HepG2 (cell line): ENCODE results near the gene NFIC. TPM values are rescaled to one million over a fixed set of nuclear protein-coding genes. Genes with fewer than 3 reads are reported as not detected.

Experiments used
- ADNP ChIP-seq: sonication (generic); formaldehyde crosslinking; IDR thresholded peaks from 2 replicates; pipeline ENCODE4 v1.4.0; 2020; ENCODE audit warnings: missing genetic modification reagents
- FOXA1 ChIP-seq, 2 experiments: fragments of 450-650 bp in 1 of 2; sonication (generic) in 1 of 2; formaldehyde crosslinking in 1 of 2; IDR thresholded peaks; 2 replicates each; pipeline versions ENCODE4 v1.4.0 to v1.6.1; 2016 to 2020; ENCODE audit warnings: missing genetic modification reagents in 1 of 2
- HNF4A ChIP-seq: sonication (generic); formaldehyde crosslinking; IDR thresholded peaks from 2 replicates; pipeline ENCODE4 v1.4.0; 2020; ENCODE audit warnings: missing genetic modification reagents
- KDM6A ChIP-seq: IDR thresholded peaks from 2 replicates; pipeline ENCODE4 v1.6.1; 2016; ENCODE audit warnings: low read depth
- MEIS2 ChIP-seq: sonication (generic); formaldehyde crosslinking; IDR thresholded peaks from 2 replicates; pipeline ENCODE4 v1.9.0; 2021; ENCODE audit warnings: mild to moderate bottlenecking, missing genetic modification reagents
- MIER3 ChIP-seq: IDR thresholded peaks from 2 replicates; pipeline ENCODE4 v1.6.1; 2016; ENCODE audit warnings: missing compliant biosample characterization, borderline replicate concordance
- MXI1 ChIP-seq: IDR thresholded peaks from 3 replicates; pipeline ENCODE4 v1.6.1; 2012; ENCODE audit warnings: low read depth, low read length, inconsistent platforms, borderline replicate concordance
- NBN ChIP-seq: fragments of 450-650 bp; conservative IDR thresholded peaks from 2 replicates; pipeline ENCODE4 v1.6.1; 2017
- NCOA1 ChIP-seq: sonication (generic); formaldehyde crosslinking; IDR thresholded peaks from 2 replicates; pipeline ENCODE4 v1.9.0; 2021; ENCODE audit warnings: missing genetic modification reagents
- NFIB ChIP-seq: sonication (generic); formaldehyde crosslinking; IDR thresholded peaks from 2 replicates; pipeline ENCODE4 v1.9.0; 2021; ENCODE audit warnings: missing genetic modification reagents, mild to moderate bottlenecking, borderline replicate concordance
- RFX5 ChIP-seq: IDR thresholded peaks from 2 replicates; pipeline ENCODE4 v1.6.1; 2011; ENCODE audit warnings: low read depth, low read length, improper control_type of control experiment
- ZNF251 ChIP-seq: sonication (generic); formaldehyde crosslinking; IDR thresholded peaks from 2 replicates; pipeline ENCODE4 v1.9.0; 2021; ENCODE audit warnings: mild to moderate bottlenecking, missing genetic modification reagents
- ZNF501 ChIP-seq: sonication (generic); formaldehyde crosslinking; IDR thresholded peaks from 2 replicates; pipeline ENCODE4 v1.5.1; 2020; ENCODE audit warnings: mild to moderate bottlenecking, moderate library complexity, missing genetic modification reagents
- ZNF549 ChIP-seq: sonication (generic); formaldehyde crosslinking; IDR thresholded peaks from 2 replicates; pipeline ENCODE4 v1.5.0; 2020; ENCODE audit warnings: missing genetic modification reagents
- ZNF562 ChIP-seq: sonication (generic); formaldehyde crosslinking; IDR thresholded peaks from 2 replicates; pipeline ENCODE4 v1.8.0; 2022; ENCODE audit warnings: missing genetic modification reagents, borderline replicate concordance
- ZNF570 ChIP-seq: sonication (generic); formaldehyde crosslinking; IDR thresholded peaks from 2 replicates; pipeline ENCODE4 v1.4.0; 2020; ENCODE audit warnings: mild to moderate bottlenecking, missing genetic modification reagents, borderline replicate concordance
- ZNF577 ChIP-seq: sonication (generic); formaldehyde crosslinking; IDR thresholded peaks from 2 replicates; pipeline ENCODE4 v1.4.0; 2020; ENCODE audit warnings: mild to moderate bottlenecking, low read depth, missing genetic modification reagents, borderline replicate concordance
- ZNF775 ChIP-seq: sonication (generic); formaldehyde crosslinking; IDR thresholded peaks from 2 replicates; pipeline ENCODE4 v1.4.0; 2020; ENCODE audit warnings: missing genetic modification reagents, mild to moderate bottlenecking, moderate library complexity, borderline replicate concordance
- ZNF776 ChIP-seq: sonication (generic); formaldehyde crosslinking; IDR thresholded peaks from 2 replicates; pipeline ENCODE4 v1.4.0; 2020; ENCODE audit warnings: mild to moderate bottlenecking, missing genetic modification reagents
- ZNF792 ChIP-seq: IDR thresholded peaks from 2 replicates; pipeline ENCODE4 v1.6.1; 2016
- ZNF879 ChIP-seq: sonication (generic); formaldehyde crosslinking; IDR thresholded peaks from 2 replicates; pipeline ENCODE4 v1.8.1; 2023; ENCODE audit warnings: missing genetic modification reagents
- ZSCAN25 ChIP-seq: sonication (generic); formaldehyde crosslinking; IDR thresholded peaks from 2 replicates; pipeline ENCODE4 v1.8.0; 2022; ENCODE audit warnings: mild to moderate bottlenecking, missing genetic modification reagents
- polyA plus RNA-seq, 8 experiments: library from polyadenylated mRNA; depleted of rRNA in 3 of 8; stranded (reverse) in 7 of 8; unstranded in 1 of 8; fragments of >200 nt; fragmentation: Illumina TruSeq in 4 of 8; extraction: Trizol in 4 of 8; gene quantifications; 2 replicates each; pipeline versions ENCODE4 v1.2.1 to v1.2.3, GENCODE V29; 2011 to 2016; ENCODE audit warnings: low read depth in 4 of 8, missing spikeins in 1 of 8, mixed read lengths in 1 of 8; ENCODE audit not compliant: insufficient read depth in 1 of 8
- total RNA-seq, 5 experiments: library from RNA; depleted of rRNA; stranded (reverse); fragments of >200 nt; fragmentation: Illumina TruSeq; extraction: Trizol; gene quantifications; 2 replicates each; pipeline ENCODE4 v1.2.3, GENCODE V29; 2016; ENCODE audit warnings: low read depth in 1 of 5
- TF ChIP-seq, protein P1 (sequence below): sonication (generic); formaldehyde crosslinking; IDR thresholded peaks from 2 replicates; pipeline ENCODE4 v1.9.0; 2021; ENCODE audit warnings: missing genetic modification reagents, mild to moderate bottlenecking, borderline replicate concordance
- TF ChIP-seq, protein P2 (sequence below): sonication (generic); formaldehyde crosslinking; IDR thresholded peaks from 2 replicates; pipeline ENCODE4 v1.8.1; 2023; ENCODE audit warnings: mild to moderate bottlenecking, missing genetic modification reagents
- TF ChIP-seq, protein P3 (sequence below): sonication (generic); formaldehyde crosslinking; IDR thresholded peaks from 2 replicates; pipeline ENCODE4 v1.9.0; 2021; ENCODE audit warnings: missing genetic modification reagents, mild to moderate bottlenecking, borderline replicate concordance
- TF ChIP-seq, protein P4 (sequence below): sonication (generic); formaldehyde crosslinking; IDR thresholded peaks from 2 replicates; pipeline ENCODE4 v1.4.0; 2020; ENCODE audit warnings: low read depth, mild to moderate bottlenecking, missing genetic modification reagents

Gene NFIC
- total and polyA plus RNA-seq, 2 of the 13 experiments (the other 11 are each of a cell fraction or from before 2014, with no cell fraction given): 1.3 to 2.5 TPM

DNA sequence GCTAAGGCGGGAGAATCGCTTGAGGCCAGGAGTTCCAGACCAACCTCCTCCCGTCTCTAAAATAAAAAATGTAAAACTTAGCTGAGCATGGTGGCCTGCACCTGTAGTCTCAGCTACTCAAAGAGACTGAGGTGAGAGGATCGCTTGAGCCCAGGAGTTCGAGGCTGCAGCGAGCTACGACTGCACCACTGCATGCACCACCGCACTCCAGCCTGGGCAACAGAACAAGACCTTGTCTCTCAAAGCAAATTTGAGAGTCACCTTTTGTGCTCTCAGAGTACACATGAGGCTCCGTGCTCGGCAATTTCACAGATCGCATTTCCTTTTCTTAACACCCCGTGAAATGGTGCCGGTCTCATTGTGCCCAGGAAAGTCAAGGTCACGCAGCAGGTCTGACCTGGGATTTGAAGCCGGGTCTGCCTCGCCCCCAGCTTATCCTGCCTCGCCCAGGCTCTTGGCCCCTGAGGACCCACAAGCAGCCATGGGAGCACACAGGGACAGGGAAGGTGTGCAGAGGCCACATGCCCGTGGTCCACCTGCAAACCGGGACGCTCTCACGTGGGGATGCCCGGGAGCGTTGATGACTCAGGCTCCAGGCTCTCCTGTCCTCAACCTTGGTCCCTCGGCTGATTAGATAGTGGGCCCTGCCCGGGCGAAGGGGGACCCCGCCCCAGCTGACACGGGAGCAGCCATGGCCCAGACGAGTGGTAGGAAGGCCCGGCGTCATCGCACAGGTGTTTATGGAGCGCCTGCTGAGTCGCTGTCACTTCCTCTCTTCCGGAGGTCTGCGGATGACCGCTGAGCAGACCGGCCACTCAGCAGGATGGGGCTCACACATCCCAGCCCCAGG lies 115.1 kb downstream of the NFIC start (continued):
- TF ChIP-seq RFX5 (no peak), ZNF577 (CRISPR knock-in tag) (no peak), NCOA1 (CRISPR knock-in tag) (no peak), ZNF792 (CRISPR knock-in tag) (peak; percentile 86), ZNF501 (peak; percentile 82), ZNF251 (CRISPR knock-in tag) (peak; percentile 87; the same call in 1 of the 2 replicates), HNF4A (CRISPR knock-in tag) (0 out of 2 replicates have a peak, but pooled peaks have one; percentile 11), ZNF562 (CRISPR knock-in tag) (no peak), NBN (no peak), ZNF570 (no peak), ZNF776 (peak; percentile 94), MXI1 (peak; percentile 45; the same call in 1 of the 3 replicates), ADNP (no peak), ZSCAN25 (CRISPR knock-in tag) (peak; percentile 38; the same call in 1 of the 2 replicates), MEIS2 (CRISPR knock-in tag) (peak; percentile 52; the same call in 1 of the 2 replicates), ZNF879 (no peak; the same call in 1 of the 2 replicates), NFIB (CRISPR knock-in tag) (no peak), FOXA1 (IDR thresholded peaks at IDR 0.05) (no peak), FOXA1 (CRISPR knock-in tag; IDR thresholded peaks at IDR 0.05) (no peak), KDM6A (no peak), MIER3 (no peak), ZNF549 (no peak), ZNF775 (CRISPR knock-in tag) (0 out of 2 replicates have a peak, but pooled peaks have one; percentile 60)
- TF ChIP-seq, protein P1, sequence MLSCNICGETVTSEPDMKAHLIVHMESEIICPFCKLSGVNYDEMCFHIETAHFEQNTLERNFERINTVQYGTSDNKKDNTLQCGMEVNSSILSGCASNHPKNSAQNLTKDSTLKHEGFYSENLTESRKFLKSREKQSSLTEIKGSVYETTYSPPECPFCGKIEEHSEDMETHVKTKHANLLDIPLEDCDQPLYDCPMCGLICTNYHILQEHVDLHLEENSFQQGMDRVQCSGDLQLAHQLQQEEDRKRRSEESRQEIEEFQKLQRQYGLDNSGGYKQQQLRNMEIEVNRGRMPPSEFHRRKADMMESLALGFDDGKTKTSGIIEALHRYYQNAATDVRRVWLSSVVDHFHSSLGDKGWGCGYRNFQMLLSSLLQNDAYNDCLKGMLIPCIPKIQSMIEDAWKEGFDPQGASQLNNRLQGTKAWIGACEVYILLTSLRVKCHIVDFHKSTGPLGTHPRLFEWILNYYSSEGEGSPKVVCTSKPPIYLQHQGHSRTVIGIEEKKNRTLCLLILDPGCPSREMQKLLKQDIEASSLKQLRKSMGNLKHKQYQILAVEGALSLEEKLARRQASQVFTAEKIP (CRISPR knock-in tag): no peak
- TF ChIP-seq, protein P2, sequence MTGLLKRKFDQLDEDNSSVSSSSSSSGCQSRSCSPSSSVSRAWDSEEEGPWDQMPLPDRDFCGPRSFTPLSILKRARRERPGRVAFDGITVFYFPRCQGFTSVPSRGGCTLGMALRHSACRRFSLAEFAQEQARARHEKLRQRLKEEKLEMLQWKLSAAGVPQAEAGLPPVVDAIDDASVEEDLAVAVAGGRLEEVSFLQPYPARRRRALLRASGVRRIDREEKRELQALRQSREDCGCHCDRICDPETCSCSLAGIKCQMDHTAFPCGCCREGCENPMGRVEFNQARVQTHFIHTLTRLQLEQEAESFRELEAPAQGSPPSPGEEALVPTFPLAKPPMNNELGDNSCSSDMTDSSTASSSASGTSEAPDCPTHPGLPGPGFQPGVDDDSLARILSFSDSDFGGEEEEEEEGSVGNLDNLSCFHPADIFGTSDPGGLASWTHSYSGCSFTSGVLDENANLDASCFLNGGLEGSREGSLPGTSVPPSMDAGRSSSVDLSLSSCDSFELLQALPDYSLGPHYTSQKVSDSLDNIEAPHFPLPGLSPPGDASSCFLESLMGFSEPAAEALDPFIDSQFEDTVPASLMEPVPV (CRISPR knock-in tag): peak; percentile 91
- TF ChIP-seq, protein P3, sequence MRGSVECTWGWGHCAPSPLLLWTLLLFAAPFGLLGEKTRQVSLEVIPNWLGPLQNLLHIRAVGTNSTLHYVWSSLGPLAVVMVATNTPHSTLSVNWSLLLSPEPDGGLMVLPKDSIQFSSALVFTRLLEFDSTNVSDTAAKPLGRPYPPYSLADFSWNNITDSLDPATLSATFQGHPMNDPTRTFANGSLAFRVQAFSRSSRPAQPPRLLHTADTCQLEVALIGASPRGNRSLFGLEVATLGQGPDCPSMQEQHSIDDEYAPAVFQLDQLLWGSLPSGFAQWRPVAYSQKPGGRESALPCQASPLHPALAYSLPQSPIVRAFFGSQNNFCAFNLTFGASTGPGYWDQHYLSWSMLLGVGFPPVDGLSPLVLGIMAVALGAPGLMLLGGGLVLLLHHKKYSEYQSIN (CRISPR knock-in tag): no peak
- TF ChIP-seq, protein P4, sequence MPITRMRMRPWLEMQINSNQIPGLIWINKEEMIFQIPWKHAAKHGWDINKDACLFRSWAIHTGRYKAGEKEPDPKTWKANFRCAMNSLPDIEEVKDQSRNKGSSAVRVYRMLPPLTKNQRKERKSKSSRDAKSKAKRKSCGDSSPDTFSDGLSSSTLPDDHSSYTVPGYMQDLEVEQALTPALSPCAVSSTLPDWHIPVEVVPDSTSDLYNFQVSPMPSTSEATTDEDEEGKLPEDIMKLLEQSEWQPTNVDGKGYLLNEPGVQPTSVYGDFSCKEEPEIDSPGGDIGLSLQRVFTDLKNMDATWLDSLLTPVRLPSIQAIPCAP (CRISPR knock-in tag): peak; percentile 62; the same call in 1 of the 2 replicates
